Measurements from ENCODE around the gene LGALS13.

DNA sequence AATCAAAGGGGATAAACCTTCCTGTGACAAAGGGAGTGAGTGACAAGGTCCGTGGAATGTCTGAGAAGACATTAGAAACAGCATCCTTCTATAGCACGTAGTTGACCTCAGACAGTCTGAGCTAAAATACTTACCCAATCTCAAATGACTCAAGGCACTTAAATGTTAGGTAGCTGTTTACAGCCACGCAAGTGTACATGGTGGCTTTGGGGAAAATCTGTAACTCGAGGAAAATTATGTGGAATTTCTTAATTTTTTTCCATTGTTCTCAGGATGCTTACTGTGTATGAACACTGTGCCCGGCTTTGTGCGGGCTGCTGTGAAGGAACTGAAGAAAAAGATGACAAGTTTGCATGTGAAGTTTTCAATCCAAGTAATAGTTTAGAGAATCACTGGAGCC, 5.2 kb downstream of the LGALS13 start:
- no peak for TF ChIP-seq KDM5A (IDR thresholded peaks at IDR 0.05)
- TF ChIP-seq, protein P1, sequence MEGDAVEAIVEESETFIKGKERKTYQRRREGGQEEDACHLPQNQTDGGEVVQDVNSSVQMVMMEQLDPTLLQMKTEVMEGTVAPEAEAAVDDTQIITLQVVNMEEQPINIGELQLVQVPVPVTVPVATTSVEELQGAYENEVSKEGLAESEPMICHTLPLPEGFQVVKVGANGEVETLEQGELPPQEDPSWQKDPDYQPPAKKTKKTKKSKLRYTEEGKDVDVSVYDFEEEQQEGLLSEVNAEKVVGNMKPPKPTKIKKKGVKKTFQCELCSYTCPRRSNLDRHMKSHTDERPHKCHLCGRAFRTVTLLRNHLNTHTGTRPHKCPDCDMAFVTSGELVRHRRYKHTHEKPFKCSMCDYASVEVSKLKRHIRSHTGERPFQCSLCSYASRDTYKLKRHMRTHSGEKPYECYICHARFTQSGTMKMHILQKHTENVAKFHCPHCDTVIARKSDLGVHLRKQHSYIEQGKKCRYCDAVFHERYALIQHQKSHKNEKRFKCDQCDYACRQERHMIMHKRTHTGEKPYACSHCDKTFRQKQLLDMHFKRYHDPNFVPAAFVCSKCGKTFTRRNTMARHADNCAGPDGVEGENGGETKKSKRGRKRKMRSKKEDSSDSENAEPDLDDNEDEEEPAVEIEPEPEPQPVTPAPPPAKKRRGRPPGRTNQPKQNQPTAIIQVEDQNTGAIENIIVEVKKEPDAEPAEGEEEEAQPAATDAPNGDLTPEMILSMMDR (IDR thresholded peaks at IDR 0.05), result no peak
- no peak for TF ChIP-seq NFE2L2 (conservative IDR thresholded peaks at IDR 0.05; ENCODE audit: low read length)
- TF ChIP-seq MYC (IDR thresholded peaks at IDR 0.05; ENCODE audit: borderline replicate concordance, low read length), result no peak
- no peak for TF ChIP-seq ZC3H11A (IDR thresholded peaks at IDR 0.05)
